Subcutaneous abdominal adipose tissue (tissue), 5 donors: Measurements from ENCODE around the gene TPPP.
"Not testable (repeated sequence)": the region's sequence is repeated elsewhere in the genome, so short reads cannot be mapped to it uniquely, and the experiment has no call there.

Experiments used
- H3K27ac ChIP-seq: one replicate; pipeline ENCODE4 v1.7.0; 2013; ENCODE audit warnings: low read depth, mild to moderate bottlenecking, inconsistent platforms, low read length, moderate library complexity
- H3K27me3 ChIP-seq, 5 donors: one replicate each; pipeline ENCODE4 v1.7.0; 2013; ENCODE audit warnings: low read length in 5 of 5, inconsistent platforms in 1 of 5; ENCODE audit not compliant: control insufficient read depth in 5 of 5, insufficient read depth in 4 of 5
- H3K36me3 ChIP-seq, 5 donors: one replicate each; pipeline ENCODE4 v1.7.0; 2013; ENCODE audit warnings: low read length in 5 of 5; ENCODE audit not compliant: control insufficient read depth in 5 of 5, insufficient read depth in 5 of 5
- H3K4me1 ChIP-seq, 5 donors: one replicate each; pipeline ENCODE4 v1.7.0; 2013; ENCODE audit warnings: low read length in 5 of 5, mild to moderate bottlenecking in 3 of 5, moderate library complexity in 1 of 5; ENCODE audit not compliant: control insufficient read depth in 5 of 5, insufficient read depth in 5 of 5
- H3K4me3 ChIP-seq, 5 donors: one replicate each; pipeline ENCODE4 v1.7.0; 2013; ENCODE audit warnings: low read length in 5 of 5, low read depth in 1 of 5
- H3K9ac ChIP-seq, 5 donors: one replicate each; pipeline ENCODE4 v1.7.0; 2013; ENCODE audit warnings: low read length in 5 of 5, mild to moderate bottlenecking in 4 of 5, moderate library complexity in 3 of 5
- H3K9me3 ChIP-seq, 5 donors: one replicate each; pipeline ENCODE4 v1.7.0; 2013; ENCODE audit warnings: low read length in 5 of 5; ENCODE audit not compliant: control insufficient read depth in 5 of 5
- donor health status: healthy.
- donor health status: healthy.
- donor health status: healthy.
- donor health status: healthy.
- donor health status: healthy.

TPPP gene

DNA sequence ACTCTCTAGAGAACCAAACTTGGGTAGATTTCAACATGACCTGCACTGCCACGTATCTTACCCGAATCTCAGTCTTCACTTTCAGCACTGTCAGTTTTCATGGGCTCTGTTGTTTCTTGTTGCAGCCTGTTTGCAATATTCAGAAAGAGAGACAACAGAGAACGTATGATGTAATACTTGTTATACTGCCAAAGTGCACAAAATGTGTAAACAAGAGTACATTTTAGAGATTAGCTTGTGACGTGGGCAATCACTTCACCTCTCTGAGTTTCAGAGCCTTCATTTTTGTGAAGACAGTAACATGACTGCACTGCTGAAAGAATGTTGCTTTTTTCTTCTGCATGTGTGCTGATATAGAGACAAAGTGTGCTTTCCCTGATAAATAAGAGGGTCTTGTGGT, 23.6 kb upstream of the TPPP start:
- H3K27me3 ChIP-seq, H3K9ac ChIP-seq, H3K36me3 ChIP-seq, H3K4me1 ChIP-seq, H3K27ac ChIP-seq, H3K9me3 ChIP-seq, H3K4me3 ChIP-seq: not testable (repeated sequence)

DNA sequence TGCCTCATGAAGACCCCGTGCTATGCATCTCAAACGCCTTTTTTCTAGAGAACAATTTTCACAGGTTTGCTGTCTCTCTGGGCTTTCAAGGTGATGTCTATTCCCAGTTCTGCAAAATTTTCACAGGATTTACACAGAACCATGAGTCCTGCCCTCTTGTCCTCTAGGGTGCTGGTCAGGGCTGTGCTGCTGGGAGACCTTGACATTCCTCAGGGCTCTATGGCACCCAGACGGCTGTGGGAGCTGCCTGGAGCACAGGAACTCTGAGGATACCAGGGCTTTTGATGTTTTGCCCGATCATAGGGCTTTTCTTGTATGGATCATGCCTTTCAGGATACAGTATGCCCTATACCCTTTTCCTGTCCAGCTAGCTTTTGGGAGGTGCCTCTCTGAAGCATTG, 22.5 kb upstream of the TPPP start:
- H3K27me3 ChIP-seq, H3K9me3 ChIP-seq, H3K4me3 ChIP-seq, H3K36me3 ChIP-seq, H3K4me1 ChIP-seq, H3K9ac ChIP-seq, H3K27ac ChIP-seq: not testable (repeated sequence)

DNA sequence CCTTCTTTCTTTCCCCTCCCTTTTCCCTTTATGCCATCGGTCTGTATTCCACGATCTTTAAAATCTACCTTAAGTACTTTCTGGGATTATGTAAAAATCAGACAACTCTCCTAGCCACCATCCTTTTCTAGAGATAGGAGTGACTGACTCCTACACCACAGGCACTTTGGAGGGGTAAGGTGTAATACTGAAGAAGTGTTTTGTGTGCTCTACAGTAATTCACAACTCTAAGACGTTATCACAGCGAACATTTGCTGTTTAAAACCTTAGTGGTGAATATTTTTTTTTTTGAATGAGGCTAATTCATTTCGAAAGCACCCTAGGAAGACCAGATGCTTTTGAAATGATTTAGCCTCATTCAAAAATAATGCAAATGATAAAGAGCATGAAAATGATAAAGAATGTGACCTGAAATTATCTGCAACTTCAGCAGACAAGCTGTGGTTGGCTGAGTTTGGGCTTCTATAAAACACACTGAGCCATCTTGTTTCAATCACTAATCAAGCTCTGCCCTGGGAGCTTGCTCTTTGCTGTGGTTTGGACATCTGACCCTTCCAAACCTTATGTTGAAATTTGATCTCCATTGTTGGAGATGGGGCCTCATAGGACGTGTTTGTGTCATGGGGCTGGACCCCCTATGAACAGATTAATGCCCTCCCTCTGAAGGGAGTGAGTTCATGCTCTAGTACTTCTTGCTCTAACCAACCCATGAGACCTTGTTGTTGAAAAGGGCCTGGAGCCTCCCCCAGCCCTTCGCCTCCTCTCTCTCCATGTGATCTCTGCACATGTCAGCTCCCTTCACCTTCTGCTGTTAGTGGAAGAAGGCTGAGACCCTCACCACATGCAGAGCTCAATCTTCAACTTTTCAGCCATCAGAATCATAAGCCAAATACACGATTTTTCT, 21.3 kb upstream of the TPPP start:
- H3K27me3 ChIP-seq, H3K36me3 ChIP-seq, H3K9me3 ChIP-seq, H3K4me1 ChIP-seq, H3K9ac ChIP-seq, H3K27ac ChIP-seq, H3K4me3 ChIP-seq: not testable (repeated sequence)

DNA sequence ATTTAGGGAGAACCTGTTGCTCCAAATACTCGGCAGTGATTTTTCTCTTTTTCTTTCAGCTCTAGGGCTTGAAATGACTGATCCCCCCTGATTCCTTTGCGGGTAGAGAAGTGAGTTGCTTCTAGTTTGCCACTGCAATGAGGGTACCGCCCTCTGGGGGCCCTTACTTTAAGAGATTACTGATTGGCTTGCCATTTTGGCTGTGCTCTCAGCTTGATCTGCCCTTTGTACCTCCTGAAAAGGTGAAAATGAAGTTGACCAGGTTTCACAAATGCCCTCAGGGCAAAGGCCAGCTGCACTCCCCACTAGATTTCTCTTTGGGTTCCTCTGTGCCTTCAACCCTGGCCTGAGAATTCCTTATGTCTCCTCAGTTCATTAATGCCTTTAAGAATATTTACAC, 20.5 kb upstream of the TPPP start:
- not testable (repeated sequence) for H3K9ac ChIP-seq, H3K27me3 ChIP-seq, H3K4me3 ChIP-seq, H3K9me3 ChIP-seq, H3K4me1 ChIP-seq, H3K27ac ChIP-seq, H3K36me3 ChIP-seq

DNA sequence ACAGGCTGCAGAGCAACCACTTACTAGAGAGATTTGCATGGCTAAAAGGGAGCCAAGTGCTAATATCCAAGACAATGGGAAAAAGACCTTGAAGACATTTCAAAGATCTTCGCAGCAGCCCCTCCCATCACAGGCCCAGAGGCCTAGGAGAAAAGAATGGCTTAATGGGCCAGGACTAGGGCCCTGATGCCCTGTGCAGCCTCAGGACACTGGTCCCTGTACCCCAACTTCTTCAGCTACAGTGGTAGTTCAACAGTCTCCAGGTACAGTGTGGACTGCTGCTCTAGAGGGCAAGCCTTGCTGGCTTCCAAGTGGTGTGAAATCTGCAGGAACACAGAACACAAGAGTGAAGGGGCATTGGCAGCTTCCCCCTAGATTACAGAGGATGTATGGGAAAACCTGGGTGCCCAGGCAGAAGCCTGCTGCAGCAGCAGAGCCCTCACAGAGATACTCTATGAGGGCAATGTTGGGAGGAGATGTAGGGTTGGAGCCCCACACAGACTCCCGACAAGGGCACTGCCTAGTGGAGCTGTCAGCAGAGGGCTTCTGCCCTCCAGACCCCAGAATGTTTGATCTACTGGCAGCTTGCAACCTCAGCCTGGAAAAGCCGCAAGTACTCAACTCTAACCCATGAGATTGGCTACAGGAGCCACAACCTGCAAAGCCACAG, 15.8 kb upstream of the TPPP start:
- H3K27ac ChIP-seq, H3K4me1 ChIP-seq, H3K9me3 ChIP-seq, H3K4me3 ChIP-seq, H3K36me3 ChIP-seq, H3K27me3 ChIP-seq, H3K9ac ChIP-seq: not testable (repeated sequence)

- not testable (repeated sequence) for H3K4me3 ChIP-seq, H3K27ac ChIP-seq, H3K9me3 ChIP-seq, H3K27me3 ChIP-seq, H3K9ac ChIP-seq, H3K4me1 ChIP-seq, H3K36me3 ChIP-seq
Measured at GRCh38 chr5:708374-708773, 15.2 kb upstream of the TPPP start.

DNA sequence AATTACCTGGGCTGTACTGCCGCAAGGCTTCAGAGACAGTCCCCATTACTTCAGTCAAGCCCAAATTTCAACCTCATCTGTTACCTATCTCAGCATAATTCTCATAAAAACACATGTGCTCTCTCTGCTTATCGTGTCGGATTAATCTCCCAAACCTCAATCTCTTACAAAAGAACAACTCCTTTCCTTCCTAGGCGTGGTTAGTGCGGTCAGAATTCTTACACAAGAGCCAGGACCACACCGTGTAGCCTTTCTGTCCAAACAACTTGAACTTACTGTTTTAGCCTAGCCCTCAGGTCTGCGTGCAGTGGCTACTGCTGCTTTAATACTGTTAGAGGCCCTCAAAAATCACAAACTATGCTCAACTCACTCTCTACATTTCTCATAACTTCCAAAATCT, 13.0 kb upstream of the TPPP start:
- not testable (repeated sequence) for H3K4me1 ChIP-seq, H3K27me3 ChIP-seq, H3K9ac ChIP-seq

GRCh38 chr5:696753-697702, 3.9 kb upstream of the TPPP start:
- not testable (repeated sequence) for H3K4me3 ChIP-seq, H3K27me3 ChIP-seq, H3K9ac ChIP-seq, H3K4me1 ChIP-seq, H3K27ac ChIP-seq, H3K36me3 ChIP-seq
- peaks cover 0 to 28% (median 5%) of the 10 kb centered on the region in 5 donors for H3K9me3 ChIP-seq

More for the DNA sequence above, 13.0 kb upstream of the TPPP start:
- not testable (repeated sequence) for H3K36me3 ChIP-seq, H3K4me3 ChIP-seq, H3K27ac ChIP-seq, H3K9me3 ChIP-seq

DNA sequence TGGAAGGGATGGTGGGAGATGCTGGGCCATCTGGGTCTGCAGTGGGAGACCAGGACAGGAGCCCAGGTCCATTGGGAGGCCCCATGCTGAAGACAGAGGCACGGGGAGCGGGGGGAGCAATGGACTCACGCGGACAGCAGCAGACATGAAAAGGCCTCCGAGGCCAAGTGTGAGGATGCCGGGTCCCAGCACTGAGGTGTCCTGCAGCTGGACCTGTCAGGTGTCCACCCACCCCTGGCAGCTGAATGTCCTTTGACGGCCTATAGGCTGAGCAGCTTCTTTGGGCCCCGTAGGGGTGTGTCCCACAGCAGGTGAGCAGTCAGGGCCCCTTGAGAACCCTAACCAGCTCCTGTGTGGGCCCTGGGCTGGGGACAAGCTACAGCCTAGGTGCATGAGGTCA, 3.0 kb upstream of the TPPP start:
- H3K27me3 ChIP-seq, H3K27ac ChIP-seq: not testable (repeated sequence)

DNA sequence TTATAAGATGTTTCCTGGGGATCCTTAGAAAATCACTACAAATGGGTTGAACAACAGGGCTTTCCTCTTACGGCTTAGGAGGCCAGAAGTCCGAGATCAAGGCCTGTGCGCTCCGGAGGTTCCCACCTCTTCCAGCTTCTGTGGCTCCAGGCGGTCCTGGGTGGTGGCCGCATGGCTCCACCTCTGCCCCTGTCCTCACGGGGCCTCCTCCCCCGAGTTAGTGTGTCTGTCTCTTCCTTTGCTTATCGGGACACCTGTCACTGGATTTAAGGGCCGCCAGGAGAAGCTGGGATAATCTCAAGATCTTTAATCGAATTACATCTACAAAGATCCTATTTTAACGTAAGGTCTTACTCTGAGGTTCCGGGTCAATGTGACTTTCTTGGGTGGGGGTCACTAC, 2.3 kb upstream of the TPPP start:
- H3K27ac ChIP-seq, H3K9ac ChIP-seq, H3K4me1 ChIP-seq, H3K27me3 ChIP-seq, H3K4me3 ChIP-seq, H3K36me3 ChIP-seq: not testable (repeated sequence)
- peaks cover 0 to 23% (median 5%) of the 10 kb centered on the region in 5 donors for H3K9me3 ChIP-seq

More for the DNA sequence above, 3.0 kb upstream of the TPPP start:
- not testable (repeated sequence) for H3K4me1 ChIP-seq, H3K36me3 ChIP-seq, H3K4me3 ChIP-seq, H3K9ac ChIP-seq
- H3K9me3 ChIP-seq: peaks cover 0 to 28% (median 5%) of the 10 kb centered on the region in 5 donors
